ENCODE results near the gene AAK1.
"Not testable (repeated sequence)": the region's sequence is repeated elsewhere in the genome, so short reads cannot be mapped to it uniquely, and the experiment has no call there.

The AAK1 gene

GRCh38 chr2:69624611-69625010, 18.9 kb downstream of the AAK1 start:
- DNase-seq: no peak

- DNase-seq: no peak
Observed at GRCh38 chr2:69624131-69624530, 19.4 kb downstream of the AAK1 start.

- no peak for DNase-seq
Observed at GRCh38 chr2:69623236-69623635, 20.3 kb downstream of the AAK1 start.

- DNase-seq: not testable (repeated sequence)
Observed at GRCh38 chr2:69622805-69623204, 20.7 kb downstream of the AAK1 start.

GRCh38 chr2:69622017-69622540, 21.5 kb downstream of the AAK1 start:
- not testable (repeated sequence) for DNase-seq

- DNase-seq: no peak
Observed at GRCh38 chr2:69621440-69621839, 22.1 kb downstream of the AAK1 start.

- no peak for DNase-seq
Observed at GRCh38 chr2:69620870-69621269, 22.7 kb downstream of the AAK1 start.

- DNase-seq: no peak
Observed at GRCh38 chr2:69619725-69620124, 23.8 kb downstream of the AAK1 start.

- DNase-seq: no peak
Observed at GRCh38 chr2:69618362-69618761, 25.2 kb downstream of the AAK1 start.

GRCh38 chr2:69617744-69618143, 25.8 kb downstream of the AAK1 start:
- DNase-seq: no peak

- DNase-seq: no peak
Observed at GRCh38 chr2:69616755-69617154, 26.8 kb downstream of the AAK1 start.

GRCh38 chr2:69615969-69616368, 27.6 kb downstream of the AAK1 start:
- no peak for DNase-seq

GRCh38 chr2:69615078-69615625, 28.4 kb downstream of the AAK1 start:
- DNase-seq: no peak

- no peak for DNase-seq
Observed at GRCh38 chr2:69612707-69613106, 30.8 kb downstream of the AAK1 start.

GRCh38 chr2:69612200-69612599, 31.3 kb downstream of the AAK1 start:
- no peak for DNase-seq

GRCh38 chr2:69608109-69608508, 35.4 kb downstream of the AAK1 start:
- DNase-seq: no peak

- not testable (repeated sequence) for DNase-seq
Observed at GRCh38 chr2:69606771-69607170, 36.8 kb downstream of the AAK1 start.

- DNase-seq: no peak
Observed at GRCh38 chr2:69605284-69605683, 38.3 kb downstream of the AAK1 start.

GRCh38 chr2:69604836-69605235, 38.7 kb downstream of the AAK1 start:
- no peak for DNase-seq

- no peak for DNase-seq
Observed at GRCh38 chr2:69604026-69604678, 39.4 kb downstream of the AAK1 start.

- no peak for DNase-seq
Observed at GRCh38 chr2:69603146-69603743, 40.3 kb downstream of the AAK1 start.

GRCh38 chr2:69601179-69601612, 42.3 kb downstream of the AAK1 start:
- DNase-seq: no peak

GRCh38 chr2:69600425-69600824, 43.1 kb downstream of the AAK1 start:
- no peak for DNase-seq

- no peak for DNase-seq
Observed at GRCh38 chr2:69597843-69598610, 45.5 kb downstream of the AAK1 start.
